SU-DHL-6 (cell line): Measurements from ENCODE around the gene FAM120B.

Experiments used
- CTCF ChIP-seq: fragments of 200-600 bp; sonication (generic); IDR thresholded peaks from one replicate; pipeline ENCODE4 v1.5.1; 2017; ENCODE audit warnings: antibody characterized with exemption, mild to moderate bottlenecking, low read length, moderate library complexity; ENCODE audit not compliant: insufficient read depth, poor library complexity, severe bottlenecking
- EZH2phosphoT487 ChIP-seq: fragments of 200-600 bp; sonication (generic), shearing (Covaris generic); conservative IDR thresholded peaks from 2 replicates; pipeline ENCODE4 v1.6.1; 2018; ENCODE audit warnings: mild to moderate bottlenecking, antibody characterized with exemption, low read length, moderate library complexity, mixed read lengths

GRCh38 chr6:170407200-170407599, 100.6 kb downstream of the FAM120B start:
- TF ChIP-seq CTCF (no peak), EZH2phosphoT487 (no peak)
